Lower leg skin (tissue), 4 donors: ENCODE measurements around the gene RCBTB2. TPM values are rescaled to one million over a fixed set of nuclear protein-coding genes. Genes with fewer than 3 reads are reported as not detected.

ENCODE experiments used
- DNase-seq, 2 donors: peaks; one replicate each; pipeline ENCODE4 v3.0.0-alpha.2; 2019; ENCODE audit warnings: low spot score in 2 of 2
- H3K4me3 ChIP-seq: fragments of 200-600 bp; sonication (generic); 2 replicates; pipeline ENCODE4 v1.5.1; 2017; ENCODE audit warnings: mild to moderate bottlenecking, low read depth; ENCODE audit not compliant: poor library complexity, severe bottlenecking
- CTCF ChIP-seq, 3 donors: fragments of 450-650 bp; IDR thresholded peaks; one replicate each; pipeline ENCODE4 v1.5.1; 2016; ENCODE audit warnings: antibody characterized with exemption in 3 of 3, mild to moderate bottlenecking in 3 of 3, moderate library complexity in 2 of 3
- POLR2A ChIP-seq, 2 donors: fragments of 450-650 bp; IDR thresholded peaks; one replicate each; pipeline ENCODE4 v1.6.1; 2016 to 2017; ENCODE audit warnings: antibody characterized with exemption in 2 of 2, mild to moderate bottlenecking in 1 of 2, moderate library complexity in 1 of 2
- WGBS, 2 donors: methylation state at CpG; one replicate each; pipeline ENCODE4 v1.1.5; 2018; 5-methylcytosine and 5-hydroxymethylcytosine counted together
- intact Hi-C: fragments of 100-400 bp; cut with DNase I; formaldehyde crosslinking; loops from one replicate; pipeline ENCODE4 v1.15.0; 2023; ENCODE audit warnings: low total_unique reads
- total RNA-seq, 4 donors: library from RNA; depleted of rRNA; stranded (reverse); fragments of >200 nt; gene quantifications; one replicate each; pipeline ENCODE4 v1.1.0, GENCODE V29; 2016

The RCBTB2 gene
- total RNA-seq, 4 donors from 2014 or later = 3.5 to 6.7 (median 3.9) TPM

GRCh38 chr13:48501705-48502104 lies 31.2 kb downstream of the RCBTB2 start:
- DNase-seq = no peak
- TF ChIP-seq POLR2A (IDR thresholded peaks at IDR 0.05) = no peak
- no peak for TF ChIP-seq CTCF (IDR thresholded peaks at IDR 0.05)
- H3K4me3 ChIP-seq = no peak overlapping the region
- 86 to 91% methylated on average over 2 of the region's 2 CpGs for WGBS, 2 donors
- intact Hi-C loops = no loop called here

- no peak overlapping the region for H3K4me3 ChIP-seq
- intact Hi-C loops = no loop called here
- WGBS, 2 donors = 54 to 66% methylated on average over 4 of the region's 4 CpGs
- DNase-seq = no peak
- TF ChIP-seq POLR2A (IDR thresholded peaks at IDR 0.05) (no peak), CTCF (IDR thresholded peaks at IDR 0.05) (no peak)
These were observed 32.2 kb downstream of the RCBTB2 start for GRCh38 chr13:48500652-48501197.

GRCh38 chr13:48497669-48498068 lies 35.2 kb downstream of the RCBTB2 start:
- TF ChIP-seq CTCF (IDR thresholded peaks at IDR 0.05) (no peak), POLR2A (IDR thresholded peaks at IDR 0.05) (no peak)
- H3K4me3 ChIP-seq = no peak overlapping the region
- 92 to 93% methylated on average over 2 of the region's 2 CpGs for WGBS, 2 donors
- no peak for DNase-seq
- intact Hi-C loops = no loop called here

GRCh38 chr13:48496271-48497161 lies 36.4 kb downstream of the RCBTB2 start:
- TF ChIP-seq POLR2A (IDR thresholded peaks at IDR 0.05) (no peak), CTCF (IDR thresholded peaks at IDR 0.05) (no peak)
- 69 to 71% methylated on average over 7 of the region's 7 CpGs for WGBS, 2 donors
- H3K4me3 ChIP-seq = no peak overlapping the region
- DNase-seq = no peak
- intact Hi-C loops = no loop called here

GRCh38 chr13:48494874-48495273 lies 38.0 kb downstream of the RCBTB2 start:
- intact Hi-C loops = no loop called here
- TF ChIP-seq POLR2A (IDR thresholded peaks at IDR 0.05) = no peak
- TF ChIP-seq CTCF (IDR thresholded peaks at IDR 0.05) = no peak
- DNase-seq = no peak
- no peak overlapping the region for H3K4me3 ChIP-seq
- 75 to 85% methylated on average over 1 of the region's 1 CpG for WGBS, 2 donors
